RWPE2 (cell line): Measurements from ENCODE around the gene CRYBB3.

Experiments
- ATAC-seq: fragments of 200-7000 bp; cut with Tn5 transposase; 3 replicates; pipeline ENCODE4 v1.9.1; 2021; ENCODE audit warnings: low read depth
- DNase-seq: peaks from one replicate; pipeline ENCODE4 v3.0.0-alpha.2; 2020; ENCODE audit warnings: low spot score
- H3K27ac ChIP-seq: fragments of 450-650 bp; 2 replicates; pipeline ENCODE4 v1.5.1; 2017; ENCODE audit warnings: mild to moderate bottlenecking; ENCODE audit not compliant: poor library complexity, severe bottlenecking
- H3K27me3 ChIP-seq: fragments of 250-450 bp; sonication (Bioruptor Pico); 2 replicates; pipeline ENCODE4 v1.5.1; 2021; ENCODE audit warnings: mild to moderate bottlenecking, moderate library complexity; ENCODE audit not compliant: insufficient read depth, poor library complexity, severe bottlenecking
- H3K36me3 ChIP-seq: fragments of 250-450 bp; sonication (Bioruptor Pico); 2 replicates; pipeline ENCODE4 v1.5.1; 2020; ENCODE audit warnings: low read depth, mild to moderate bottlenecking, moderate library complexity
- H3K4me1 ChIP-seq: fragments of 250-450 bp; sonication (Bioruptor Pico); 2 replicates; pipeline ENCODE4 v1.5.1; 2021; ENCODE audit warnings: mild to moderate bottlenecking, moderate library complexity; ENCODE audit not compliant: insufficient read depth, poor library complexity, severe bottlenecking
- H3K4me3 ChIP-seq: fragments of 250-450 bp; sonication (Bioruptor Pico); 2 replicates; pipeline ENCODE4 v1.5.1; 2021; ENCODE audit warnings: mild to moderate bottlenecking, moderate library complexity; ENCODE audit not compliant: severe bottlenecking
- H3K9me3 ChIP-seq: fragments of 250-450 bp; sonication (Bioruptor Pico); 2 replicates; pipeline ENCODE4 v1.5.1; 2021; ENCODE audit warnings: mild to moderate bottlenecking, moderate library complexity; ENCODE audit not compliant: severe bottlenecking
- TF ChIP-seq, protein P1 (sequence below): fragments of 450-650 bp; IDR thresholded peaks from one replicate; pipeline ENCODE4 v1.5.1; 2017; ENCODE audit warnings: mild to moderate bottlenecking, moderate library complexity; ENCODE audit not compliant: poor library complexity, severe bottlenecking

The CRYBB3 gene

DNA sequence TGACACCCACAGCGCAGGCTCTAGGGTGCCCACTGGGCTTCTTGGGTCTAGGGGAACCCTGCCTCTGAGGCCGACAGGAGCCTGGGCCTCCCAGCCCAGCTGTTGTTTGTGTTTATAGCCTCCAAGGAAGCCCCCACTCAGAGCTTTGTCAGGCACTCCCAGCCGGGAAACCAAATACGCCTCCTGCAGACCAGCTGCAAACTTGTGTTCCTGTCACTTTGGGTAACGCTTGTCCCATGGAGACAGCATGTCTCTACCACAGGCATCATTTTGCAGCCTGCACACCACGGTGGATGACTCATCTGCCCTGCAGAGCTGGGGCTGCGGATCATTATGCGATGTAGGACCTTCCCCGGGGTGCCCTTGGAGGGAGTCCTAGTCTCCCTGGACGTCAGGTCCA is 40.6 kb upstream of the CRYBB3 start:
- Histone ChIP-seq H3K4me1 (peaks cover 12% of the 10 kb centered on the region), H3K36me3 (0 out of 2 replicates have a peak, but pooled peaks cover 3% of the 10 kb centered on the region), H3K27me3 (no peaks in the 10 kb centered on the region), H3K9me3 (no peaks in the 10 kb centered on the region), H3K4me3 (no peak overlapping the region), H3K27ac (no peak overlapping the region)
- DNase-seq = no peak
- no peak for ATAC-seq
- TF ChIP-seq, protein P1, sequence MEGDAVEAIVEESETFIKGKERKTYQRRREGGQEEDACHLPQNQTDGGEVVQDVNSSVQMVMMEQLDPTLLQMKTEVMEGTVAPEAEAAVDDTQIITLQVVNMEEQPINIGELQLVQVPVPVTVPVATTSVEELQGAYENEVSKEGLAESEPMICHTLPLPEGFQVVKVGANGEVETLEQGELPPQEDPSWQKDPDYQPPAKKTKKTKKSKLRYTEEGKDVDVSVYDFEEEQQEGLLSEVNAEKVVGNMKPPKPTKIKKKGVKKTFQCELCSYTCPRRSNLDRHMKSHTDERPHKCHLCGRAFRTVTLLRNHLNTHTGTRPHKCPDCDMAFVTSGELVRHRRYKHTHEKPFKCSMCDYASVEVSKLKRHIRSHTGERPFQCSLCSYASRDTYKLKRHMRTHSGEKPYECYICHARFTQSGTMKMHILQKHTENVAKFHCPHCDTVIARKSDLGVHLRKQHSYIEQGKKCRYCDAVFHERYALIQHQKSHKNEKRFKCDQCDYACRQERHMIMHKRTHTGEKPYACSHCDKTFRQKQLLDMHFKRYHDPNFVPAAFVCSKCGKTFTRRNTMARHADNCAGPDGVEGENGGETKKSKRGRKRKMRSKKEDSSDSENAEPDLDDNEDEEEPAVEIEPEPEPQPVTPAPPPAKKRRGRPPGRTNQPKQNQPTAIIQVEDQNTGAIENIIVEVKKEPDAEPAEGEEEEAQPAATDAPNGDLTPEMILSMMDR = no peak

DNA sequence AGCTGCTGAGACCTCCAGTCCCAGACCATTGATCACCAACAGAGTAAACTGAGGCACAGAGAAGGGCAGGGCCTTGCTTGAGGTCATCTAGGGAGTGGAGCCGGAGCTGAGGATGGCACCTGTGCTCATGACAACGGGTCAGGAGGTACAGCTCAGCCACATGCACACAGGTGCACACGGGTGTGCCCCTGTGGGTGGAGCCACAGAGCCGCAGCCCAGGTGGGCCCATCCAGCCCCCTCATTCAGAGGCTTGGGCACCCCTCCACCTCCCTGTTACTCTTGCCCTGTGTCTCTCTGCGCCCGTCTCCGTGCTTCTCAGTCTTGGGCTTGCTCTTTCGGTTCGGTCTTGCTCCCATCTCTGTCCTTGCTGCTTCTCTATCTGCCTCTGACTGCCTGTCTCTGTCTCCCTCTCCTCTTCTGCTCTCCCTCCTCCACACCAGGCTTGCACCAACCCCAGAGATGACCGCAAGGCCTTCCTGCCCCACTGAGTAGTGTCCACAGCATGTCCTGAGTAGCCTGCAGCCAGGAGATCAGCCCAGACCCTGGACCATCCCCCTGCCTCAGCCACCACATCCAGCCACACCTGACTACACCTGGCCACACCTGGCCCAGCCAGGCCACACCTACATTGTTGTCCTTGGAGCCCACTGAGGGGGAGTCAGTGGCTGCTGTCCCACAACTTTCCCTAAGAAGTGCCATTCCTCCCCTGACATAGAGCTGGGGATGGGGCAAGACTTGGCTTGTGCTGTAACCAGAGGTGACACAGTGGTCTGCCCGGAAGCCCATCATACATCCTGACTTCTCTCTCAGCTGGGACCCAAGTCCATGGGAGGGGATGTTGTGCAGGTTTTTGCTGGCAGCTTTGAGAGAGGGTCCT is 39.3 kb upstream of the CRYBB3 start:
- no peak for DNase-seq
- H3K4me1 ChIP-seq = peaks cover 5% of the 10 kb centered on the region
- H3K36me3 ChIP-seq = 0 out of 2 replicates have a peak, but pooled peaks cover 3% of the 10 kb centered on the region
- no peaks in the 10 kb centered on the region for H3K27me3 ChIP-seq
- TF ChIP-seq, protein P1 = no peak
- ATAC-seq = no peak
- no peak overlapping the region for H3K4me3 ChIP-seq
- H3K27ac ChIP-seq = no peak overlapping the region
- no peaks in the 10 kb centered on the region for H3K9me3 ChIP-seq

DNA sequence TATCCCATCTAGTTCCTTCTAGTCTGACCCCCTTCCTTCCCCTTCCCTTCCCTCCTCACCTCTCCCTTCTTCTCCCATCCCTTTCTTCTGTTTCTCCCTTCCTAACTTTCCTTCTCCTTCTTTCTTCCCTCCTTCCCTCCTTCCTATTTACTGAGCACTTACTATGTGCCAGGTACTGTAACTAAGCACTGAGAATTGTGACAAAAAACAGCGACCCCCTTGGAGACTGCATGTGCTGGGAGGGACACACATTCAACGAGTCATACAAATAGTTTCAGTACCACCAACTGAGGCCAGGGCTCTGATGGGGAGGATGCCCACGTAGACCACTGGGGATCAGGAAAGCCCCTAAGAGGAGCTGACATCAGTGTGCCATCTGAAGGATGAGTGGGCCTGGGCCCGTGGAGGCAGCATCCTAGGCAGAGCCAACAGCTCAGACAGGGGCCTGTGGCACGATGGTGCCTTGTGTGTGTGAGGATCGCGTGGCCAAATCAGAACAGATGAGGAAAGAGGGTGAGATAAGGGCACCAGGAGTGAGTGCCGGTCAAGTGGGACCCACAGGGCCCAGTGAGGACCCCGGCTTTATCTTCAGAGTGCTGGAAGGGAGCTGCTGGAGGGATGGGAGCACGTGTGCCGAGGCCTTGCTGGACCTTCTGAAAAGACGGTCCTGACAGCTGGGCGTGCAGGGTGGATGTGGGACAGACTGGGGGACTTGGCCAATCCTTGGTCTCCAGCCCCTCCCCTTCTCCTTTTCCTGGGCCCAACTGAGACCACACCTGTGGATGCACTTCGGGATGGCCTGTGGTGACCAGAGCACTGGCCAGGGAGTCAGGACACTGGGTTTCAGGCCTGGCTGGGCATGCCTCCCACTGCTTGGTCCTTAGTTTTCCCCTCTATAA is 38.4 kb upstream of the CRYBB3 start:
- no peaks in the 10 kb centered on the region for H3K9me3 ChIP-seq
- no peaks in the 10 kb centered on the region for H3K27me3 ChIP-seq
- 0 out of 2 replicates have a peak, but pooled peaks cover 3% of the 10 kb centered on the region for H3K36me3 ChIP-seq
- peaks cover 5% of the 10 kb centered on the region for H3K4me1 ChIP-seq
- TF ChIP-seq, protein P1 = no peak
- H3K4me3 ChIP-seq = no peak overlapping the region
- no peak overlapping the region for H3K27ac ChIP-seq
- no peak for DNase-seq
- no peak for ATAC-seq

DNA sequence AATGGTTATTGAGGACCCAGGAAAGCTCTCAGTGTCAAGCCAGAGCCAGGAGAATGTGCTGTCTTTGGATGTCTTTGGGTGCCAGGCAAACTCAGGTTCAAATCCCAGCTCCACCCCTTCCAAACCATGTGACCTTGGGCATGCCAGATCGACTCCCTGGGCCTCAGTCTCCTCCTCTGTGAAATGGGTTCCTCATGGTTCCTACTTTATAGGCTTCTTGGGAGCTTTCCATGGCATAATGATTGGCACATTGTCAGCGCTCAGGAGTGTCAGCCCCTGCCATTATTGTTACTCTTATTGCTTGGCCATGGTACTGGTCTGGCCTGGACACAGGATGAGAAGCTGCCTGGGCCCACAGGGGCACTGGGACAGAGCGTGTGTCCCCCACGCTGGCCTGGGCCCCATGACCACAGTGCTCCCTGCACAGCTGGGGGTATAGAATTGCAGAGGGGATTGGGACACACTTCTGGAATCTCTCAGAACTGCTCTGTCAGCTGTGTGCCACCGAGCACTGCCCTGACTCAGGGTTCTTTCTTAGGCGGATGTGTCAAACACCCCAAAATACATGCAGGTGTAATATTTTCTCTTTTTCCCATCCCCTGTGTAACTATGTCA is 37.6 kb upstream of the CRYBB3 start:
- Histone ChIP-seq H3K4me1 (peaks cover 10% of the 10 kb centered on the region), H3K4me3 (no peak overlapping the region), H3K36me3 (0 out of 2 replicates have a peak, but pooled peaks cover 3% of the 10 kb centered on the region), H3K9me3 (no peaks in the 10 kb centered on the region), H3K27ac (no peak overlapping the region), H3K27me3 (no peaks in the 10 kb centered on the region)
- no peak for ATAC-seq
- TF ChIP-seq, protein P1 = no peak
- no peak for DNase-seq
